GM18520 (cell line): Measurements from ENCODE around the gene OXER1.

Source experiments
- ATAC-seq: cut with Tn5 transposase; IDR thresholded peaks from one replicate; pipeline ENCODE4 v1.9.1; 2021; ENCODE audit not compliant: unreplicated experiment

Gene OXER1

GRCh38 chr2:42770288-42771131, 6.6 kb upstream of the OXER1 start:
- ATAC-seq = no peak

- ATAC-seq = no peak
Observed at GRCh38 chr2:42769583-42770287, 5.8 kb upstream of the OXER1 start.

- no peak for ATAC-seq
Observed at GRCh38 chr2:42768706-42769256, 4.8 kb upstream of the OXER1 start.

GRCh38 chr2:42767899-42768705, 4.2 kb upstream of the OXER1 start:
- ATAC-seq = no peak

GRCh38 chr2:42767080-42767898, 3.4 kb upstream of the OXER1 start:
- ATAC-seq = no peak

GRCh38 chr2:42765686-42766085, 1.8 kb upstream of the OXER1 start:
- no peak for ATAC-seq

GRCh38 chr2:42764901-42765300, 966 bp upstream of the OXER1 start:
- ATAC-seq = no peak

- ATAC-seq = no peak
Observed at GRCh38 chr2:42762823-42763804, 821 bp downstream of the OXER1 start.

GRCh38 chr2:42762155-42762554, 1.8 kb downstream of the OXER1 start:
- no peak for ATAC-seq

GRCh38 chr2:42761554-42761953, 2.4 kb downstream of the OXER1 start:
- no peak for ATAC-seq

GRCh38 chr2:42758751-42759150, 5.2 kb downstream of the OXER1 start:
- no peak for ATAC-seq

GRCh38 chr2:42757981-42758740, 5.8 kb downstream of the OXER1 start:
- ATAC-seq = no peak

GRCh38 chr2:42756966-42757513, 6.9 kb downstream of the OXER1 start:
- ATAC-seq = no peak

- no peak for ATAC-seq
Observed at GRCh38 chr2:42756150-42756775, 7.7 kb downstream of the OXER1 start.

- no peak for ATAC-seq
Observed at GRCh38 chr2:42755191-42755880, 8.6 kb downstream of the OXER1 start.

- no peak for ATAC-seq
Observed at GRCh38 chr2:42754776-42755140, 9.2 kb downstream of the OXER1 start.
